ENCODE data around the gene RAB11B.
"Not testable (repeated sequence)": the region's sequence is repeated elsewhere in the genome, so short reads cannot be mapped to it uniquely, and the experiment has no call there.

RAB11B gene

DNA sequence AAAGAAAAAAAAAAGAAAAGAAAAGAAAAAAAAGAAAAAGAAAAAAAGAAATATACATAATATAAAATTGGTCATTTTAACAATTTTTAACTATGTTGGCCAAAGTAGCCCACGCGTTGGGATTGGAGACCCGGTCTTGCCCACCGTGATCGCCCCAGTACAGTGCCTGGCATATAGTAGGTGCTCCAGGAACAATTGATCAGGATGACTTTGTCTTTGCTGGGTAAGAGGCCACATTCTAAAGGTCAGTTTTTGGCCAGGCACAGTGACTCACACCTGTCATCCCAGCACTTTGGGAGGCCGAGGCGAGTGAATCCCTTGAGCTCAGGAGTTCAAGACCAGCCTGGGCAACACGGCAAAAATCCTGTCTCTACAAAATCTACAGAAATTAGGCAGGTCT is 30.0 kb upstream of the RAB11B start:
- Histone ChIP-seq H3K27ac (ENCODE audit: low read depth, low read length) (no peak overlapping the region), H3K9ac (ENCODE audit: low read length) (no peak overlapping the region), H3K27me3 (ENCODE audit: control insufficient read depth, insufficient read depth, low read length) (no peaks in the 10 kb centered on the region), H3K36me3 (ENCODE audit: control insufficient read depth, insufficient read depth, low read length) (no peaks in the 10 kb centered on the region), H3K4me1 (ENCODE audit: control insufficient read depth, insufficient read depth, low read length) (peaks cover 14% of the 10 kb centered on the region), H3K4me3 (ENCODE audit: low read length) (no peak overlapping the region)

DNA sequence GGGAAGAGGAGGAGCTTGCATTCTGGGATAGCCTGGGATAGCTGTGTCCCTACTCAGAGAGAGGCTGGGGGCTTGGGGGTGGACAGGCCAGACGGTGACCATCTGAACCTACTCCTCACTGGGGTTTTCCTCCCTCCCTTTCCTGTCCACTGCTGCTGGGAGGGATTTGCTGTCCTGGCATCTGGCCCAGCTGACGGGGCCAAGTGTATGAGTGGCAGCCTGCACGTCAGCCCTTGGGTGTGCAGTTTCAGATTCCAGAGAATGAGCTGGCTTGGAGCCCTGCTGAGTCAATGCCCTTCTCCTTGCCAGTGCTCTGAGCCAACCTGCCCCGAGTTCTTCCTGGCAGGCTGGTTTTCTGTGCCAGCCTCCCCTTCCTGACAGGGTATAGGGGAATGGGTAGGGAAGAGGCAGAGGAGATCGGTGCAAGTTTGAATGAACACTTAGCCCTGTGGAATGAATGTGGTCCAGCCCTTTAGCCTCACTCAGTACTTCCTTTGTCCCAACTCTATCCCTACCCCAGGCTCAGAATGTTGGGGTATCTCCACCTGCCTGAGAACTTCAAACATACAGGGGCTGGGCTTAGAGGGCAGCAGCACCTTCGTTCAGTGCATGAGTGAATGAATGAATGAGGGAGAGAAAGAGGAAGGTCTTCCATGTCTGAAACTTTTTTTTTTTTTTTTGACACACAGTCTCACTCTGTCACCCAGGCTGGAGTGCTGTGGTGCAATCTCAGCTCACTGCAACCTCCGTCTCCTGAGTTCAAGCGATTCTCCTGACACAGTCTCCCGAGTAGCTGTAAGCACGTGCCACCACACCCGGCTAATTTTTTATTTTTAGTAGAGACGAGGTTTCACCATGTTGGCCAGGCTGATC is 28.0 kb upstream of the RAB11B start:
- Histone ChIP-seq H3K27ac (ENCODE audit: low read depth, low read length) (peak overlapping the region; percentile 87), H3K4me3 (ENCODE audit: low read length) (peak overlapping the region; percentile 44), H3K9ac (ENCODE audit: low read length) (no peak overlapping the region), H3K27me3 (ENCODE audit: control insufficient read depth, insufficient read depth, low read length) (no peaks in the 10 kb centered on the region), H3K36me3 (ENCODE audit: control insufficient read depth, insufficient read depth, low read length) (no peaks in the 10 kb centered on the region), H3K4me1 (ENCODE audit: control insufficient read depth, insufficient read depth, low read length) (peaks cover 22% of the 10 kb centered on the region)

DNA sequence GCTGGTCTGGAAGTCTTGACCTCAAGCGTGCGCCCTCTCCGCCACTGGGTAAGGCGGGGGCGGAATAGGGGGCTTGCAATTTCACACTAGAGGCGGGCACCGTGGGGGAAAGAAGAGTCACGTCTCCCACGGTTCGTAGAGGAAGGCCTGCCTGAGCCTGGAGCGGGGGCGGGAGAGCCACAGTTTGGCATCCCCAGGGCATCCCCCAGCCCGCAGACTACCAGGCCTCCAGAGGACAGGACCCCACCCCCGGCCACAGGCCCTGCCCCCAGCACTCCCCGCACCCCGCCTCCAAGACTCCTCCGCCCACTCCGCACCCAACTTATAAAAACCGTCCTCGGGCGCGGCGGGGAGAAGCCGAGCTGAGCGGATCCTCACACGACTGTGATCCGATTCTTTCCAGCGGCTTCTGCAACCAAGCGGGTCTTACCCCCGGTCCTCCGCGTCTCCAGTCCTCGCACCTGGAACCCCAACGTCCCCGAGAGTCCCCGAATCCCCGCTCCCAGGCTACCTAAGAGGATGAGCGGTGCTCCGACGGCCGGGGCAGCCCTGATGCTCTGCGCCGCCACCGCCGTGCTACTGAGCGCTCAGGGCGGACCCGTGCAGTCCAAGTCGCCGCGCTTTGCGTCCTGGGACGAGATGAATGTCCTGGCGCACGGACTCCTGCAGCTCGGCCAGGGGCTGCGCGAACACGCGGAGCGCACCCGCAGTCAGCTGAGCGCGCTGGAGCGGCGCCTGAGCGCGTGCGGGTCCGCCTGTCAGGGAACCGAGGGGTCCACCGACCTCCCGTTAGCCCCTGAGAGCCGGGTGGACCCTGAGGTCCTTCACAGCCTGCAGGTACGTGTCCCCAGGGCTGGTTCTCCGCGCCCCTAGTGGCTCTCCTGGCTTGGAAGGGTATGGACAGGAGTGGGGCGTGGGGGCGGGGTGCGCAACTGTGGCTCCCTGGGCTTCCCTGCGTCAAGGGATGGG is 26.1 kb upstream of the RAB11B start, which contains the start of gene ANGPTL4:
ANGPTL4 (plus strand) TSS at position 353 of the 969 bp plus-strand sequence; CDS start at position 520, 167 bp downstream.
- Histone ChIP-seq H3K27ac (ENCODE audit: low read depth, low read length) (peak within 1 kb of the TSS; percentile 89), H3K9ac (ENCODE audit: low read length) (peak within 1 kb of the TSS; percentile 49), H3K36me3 (ENCODE audit: control insufficient read depth, insufficient read depth, low read length) (no peaks in the 10 kb centered on the region), H3K4me3 (ENCODE audit: low read length) (peak within 1 kb of the TSS; percentile 89), H3K4me1 (ENCODE audit: control insufficient read depth, insufficient read depth, low read length) (peaks cover 35% of the 10 kb centered on the region), H3K27me3 (ENCODE audit: control insufficient read depth, insufficient read depth, low read length) (no peaks in the 10 kb centered on the region)

DNA sequence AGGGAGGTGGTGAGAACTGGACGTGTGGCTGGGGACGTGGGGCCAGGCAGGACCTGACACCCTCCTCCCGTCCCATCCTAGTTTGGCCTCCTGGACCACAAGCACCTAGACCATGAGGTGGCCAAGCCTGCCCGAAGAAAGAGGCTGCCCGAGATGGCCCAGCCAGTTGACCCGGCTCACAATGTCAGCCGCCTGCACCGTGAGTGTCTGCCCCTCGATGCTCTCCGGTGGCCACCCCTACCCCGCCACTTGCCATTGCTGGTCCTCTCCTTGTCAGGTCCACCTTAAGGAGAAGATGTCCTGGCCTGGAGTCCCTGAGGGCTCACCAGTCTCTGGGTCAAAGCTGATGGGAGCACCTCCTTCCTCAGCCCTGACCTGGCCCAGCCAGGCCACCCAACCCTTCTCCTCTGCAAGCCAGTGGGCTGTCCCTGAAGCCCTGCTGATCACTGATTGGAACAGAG is 24.0 kb upstream of the RAB11B start:
- Histone ChIP-seq H3K36me3 (ENCODE audit: control insufficient read depth, insufficient read depth, low read length) (no peaks in the 10 kb centered on the region), H3K9ac (ENCODE audit: low read length) (no peak overlapping the region), H3K4me3 (ENCODE audit: low read length) (peak overlapping the region; percentile 32), H3K4me1 (ENCODE audit: control insufficient read depth, insufficient read depth, low read length) (peaks cover 35% of the 10 kb centered on the region), H3K27ac (ENCODE audit: low read depth, low read length) (peak overlapping the region; percentile 24), H3K27me3 (ENCODE audit: control insufficient read depth, insufficient read depth, low read length) (no peaks in the 10 kb centered on the region)

DNA sequence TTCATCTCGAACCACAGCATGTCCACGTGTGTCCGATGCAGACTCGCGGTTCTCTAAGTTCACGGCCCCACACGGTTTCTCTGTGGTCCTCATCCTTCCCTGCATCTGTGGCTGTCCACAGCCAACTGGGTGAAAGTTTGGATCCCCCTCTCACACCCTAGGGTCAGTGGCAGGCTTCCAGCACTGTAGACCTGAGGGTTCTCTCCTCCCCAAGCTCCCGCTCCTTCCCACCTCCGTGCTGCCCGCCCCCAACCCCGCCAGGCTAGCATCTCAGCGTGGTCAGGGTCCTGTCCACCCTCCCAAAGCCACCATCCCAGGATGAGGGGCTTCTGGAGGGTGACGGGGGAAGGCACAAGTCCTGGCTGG is 23.2 kb upstream of the RAB11B start:
- H3K36me3 ChIP-seq (ENCODE audit: control insufficient read depth, insufficient read depth, low read length): no peaks in the 10 kb centered on the region
- H3K9ac ChIP-seq (ENCODE audit: low read length): no peak overlapping the region
- H3K27ac ChIP-seq (ENCODE audit: low read depth, low read length): peak overlapping the region; percentile 87
- peaks cover 31% of the 10 kb centered on the region for H3K4me1 ChIP-seq (ENCODE audit: control insufficient read depth, insufficient read depth, low read length)
- H3K4me3 ChIP-seq (ENCODE audit: low read length): peak overlapping the region; percentile 51
- H3K27me3 ChIP-seq (ENCODE audit: control insufficient read depth, insufficient read depth, low read length): no peaks in the 10 kb centered on the region

DNA sequence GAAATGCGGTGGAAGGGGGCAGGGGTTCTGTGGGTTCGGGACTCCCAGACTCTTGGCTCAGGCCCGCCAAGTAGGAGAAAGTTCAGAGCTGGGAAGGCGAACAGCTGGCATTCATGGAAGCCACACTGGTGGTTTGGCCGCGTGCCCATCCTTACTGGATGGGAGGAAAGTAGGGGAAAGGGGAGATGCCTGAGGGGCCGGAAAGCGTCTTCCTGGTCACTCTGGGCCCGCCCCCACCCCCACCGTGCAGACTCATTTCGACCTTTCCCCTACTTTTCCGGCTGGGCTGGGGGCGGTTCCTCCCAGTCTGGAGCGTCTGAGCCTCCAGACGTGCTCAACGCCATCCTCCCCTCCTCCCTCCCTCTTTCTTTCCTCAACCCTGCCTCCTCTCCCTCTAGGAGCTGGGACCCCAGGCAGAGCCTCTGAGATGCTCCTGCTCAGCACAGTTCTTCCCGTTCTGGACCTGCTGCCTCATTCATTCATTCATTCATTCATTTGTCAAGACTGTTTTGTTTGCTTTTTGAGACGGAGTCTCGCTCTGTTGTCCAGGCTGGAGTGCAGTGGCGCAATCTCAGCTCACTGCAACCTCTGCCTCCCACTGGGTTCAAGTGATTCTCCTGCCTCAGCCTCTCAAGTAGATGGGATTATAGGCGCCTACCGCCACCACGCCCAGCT is 22.7 kb upstream of the RAB11B start:
- H3K9ac ChIP-seq (ENCODE audit: low read length): no peak overlapping the region
- H3K36me3 ChIP-seq (ENCODE audit: control insufficient read depth, insufficient read depth, low read length): no peaks in the 10 kb centered on the region
- H3K4me3 ChIP-seq (ENCODE audit: low read length): peak overlapping the region; percentile 51
- H3K4me1 ChIP-seq (ENCODE audit: control insufficient read depth, insufficient read depth, low read length): peaks cover 26% of the 10 kb centered on the region
- H3K27ac ChIP-seq (ENCODE audit: low read depth, low read length): peak overlapping the region; percentile 87
- no peaks in the 10 kb centered on the region for H3K27me3 ChIP-seq (ENCODE audit: control insufficient read depth, insufficient read depth, low read length)

DNA sequence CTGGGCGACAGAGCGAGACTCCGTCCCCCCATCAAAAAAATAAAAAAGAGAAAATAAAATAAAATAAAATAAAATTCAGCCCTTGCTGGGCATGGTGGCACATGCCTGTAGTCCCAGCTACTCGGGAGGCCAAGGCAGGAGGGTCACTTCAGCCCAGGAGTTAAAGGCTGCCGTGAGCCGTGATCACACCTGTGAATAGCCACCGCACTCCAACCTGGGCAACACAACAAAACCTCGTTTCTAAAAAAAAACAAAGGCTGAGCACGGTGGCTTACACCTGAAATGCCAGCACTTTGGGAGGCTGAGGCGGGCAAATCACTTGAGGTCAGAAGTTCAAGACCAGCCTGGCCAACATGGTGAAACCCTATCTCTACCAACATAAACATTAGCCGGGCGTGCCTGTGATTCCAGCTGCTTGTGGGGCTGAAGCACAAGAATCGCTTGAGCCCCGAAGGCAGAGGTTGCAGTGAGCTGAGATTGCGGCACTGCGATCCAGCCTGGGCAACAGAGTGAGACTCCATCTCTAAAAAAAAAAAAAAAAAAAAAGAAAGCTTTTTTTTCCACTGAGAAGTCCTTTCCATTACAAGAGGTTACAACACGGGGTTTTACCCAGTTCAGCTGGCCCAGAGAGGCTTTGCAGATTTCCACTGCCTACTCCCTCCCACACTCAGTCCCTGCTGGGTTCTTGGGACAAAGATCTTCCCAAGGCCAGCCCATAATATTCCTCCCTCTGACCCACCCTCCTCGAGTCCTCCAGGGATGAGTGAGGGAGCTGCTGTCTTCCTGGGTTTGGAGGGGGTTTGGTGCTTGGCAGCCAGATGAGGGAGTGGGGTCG is 19.8 kb upstream of the RAB11B start:
- H3K9ac ChIP-seq (ENCODE audit: low read length): no peak overlapping the region
- peaks cover 20% of the 10 kb centered on the region for H3K4me1 ChIP-seq (ENCODE audit: control insufficient read depth, insufficient read depth, low read length)
- H3K27ac ChIP-seq (ENCODE audit: low read depth, low read length): no peak overlapping the region

DNA sequence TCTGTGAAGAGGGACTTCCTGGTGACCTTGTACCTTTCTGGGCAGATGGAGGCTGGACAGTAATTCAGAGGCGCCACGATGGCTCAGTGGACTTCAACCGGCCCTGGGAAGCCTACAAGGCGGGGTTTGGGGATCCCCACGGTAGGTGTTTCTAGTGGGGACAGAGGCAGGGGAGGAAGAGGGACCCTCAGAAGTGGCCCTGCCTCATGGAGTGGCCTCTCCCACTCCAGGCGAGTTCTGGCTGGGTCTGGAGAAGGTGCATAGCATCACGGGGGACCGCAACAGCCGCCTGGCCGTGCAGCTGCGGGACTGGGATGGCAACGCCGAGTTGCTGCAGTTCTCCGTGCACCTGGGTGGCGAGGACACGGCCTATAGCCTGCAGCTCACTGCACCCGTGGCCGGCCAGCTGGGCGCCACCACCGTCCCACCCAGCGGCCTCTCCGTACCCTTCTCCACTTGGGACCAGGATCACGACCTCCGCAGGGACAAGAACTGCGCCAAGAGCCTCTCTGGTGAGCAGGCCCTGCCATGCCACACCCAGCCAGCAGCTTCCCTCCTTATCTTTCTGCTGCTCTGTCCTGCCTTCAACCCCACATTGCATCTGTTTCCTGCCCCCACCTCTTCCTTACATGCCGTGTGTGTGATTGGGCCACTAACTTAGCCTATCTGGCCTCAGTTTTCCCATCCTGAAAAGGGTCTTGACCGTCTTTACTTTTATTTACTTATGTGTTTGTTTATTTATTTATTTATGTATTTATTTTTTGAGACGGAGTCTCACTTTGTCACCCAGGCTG is 19.0 kb upstream of the RAB11B start:
- Histone ChIP-seq H3K4me3 (ENCODE audit: low read length) (no peak overlapping the region), H3K36me3 (ENCODE audit: control insufficient read depth, insufficient read depth, low read length) (peaks cover 7% of the 10 kb centered on the region), H3K9ac (ENCODE audit: low read length) (no peak overlapping the region), H3K27me3 (ENCODE audit: control insufficient read depth, insufficient read depth, low read length) (no peaks in the 10 kb centered on the region), H3K4me1 (ENCODE audit: control insufficient read depth, insufficient read depth, low read length) (peaks cover 19% of the 10 kb centered on the region), H3K27ac (ENCODE audit: low read depth, low read length) (no peak overlapping the region)

More for the DNA sequence above, 19.8 kb upstream of the RAB11B start:
- H3K27me3 ChIP-seq (ENCODE audit: control insufficient read depth, insufficient read depth, low read length): no peaks in the 10 kb centered on the region
- H3K4me3 ChIP-seq (ENCODE audit: low read length): no peak overlapping the region
- peaks cover 7% of the 10 kb centered on the region for H3K36me3 ChIP-seq (ENCODE audit: control insufficient read depth, insufficient read depth, low read length)

DNA sequence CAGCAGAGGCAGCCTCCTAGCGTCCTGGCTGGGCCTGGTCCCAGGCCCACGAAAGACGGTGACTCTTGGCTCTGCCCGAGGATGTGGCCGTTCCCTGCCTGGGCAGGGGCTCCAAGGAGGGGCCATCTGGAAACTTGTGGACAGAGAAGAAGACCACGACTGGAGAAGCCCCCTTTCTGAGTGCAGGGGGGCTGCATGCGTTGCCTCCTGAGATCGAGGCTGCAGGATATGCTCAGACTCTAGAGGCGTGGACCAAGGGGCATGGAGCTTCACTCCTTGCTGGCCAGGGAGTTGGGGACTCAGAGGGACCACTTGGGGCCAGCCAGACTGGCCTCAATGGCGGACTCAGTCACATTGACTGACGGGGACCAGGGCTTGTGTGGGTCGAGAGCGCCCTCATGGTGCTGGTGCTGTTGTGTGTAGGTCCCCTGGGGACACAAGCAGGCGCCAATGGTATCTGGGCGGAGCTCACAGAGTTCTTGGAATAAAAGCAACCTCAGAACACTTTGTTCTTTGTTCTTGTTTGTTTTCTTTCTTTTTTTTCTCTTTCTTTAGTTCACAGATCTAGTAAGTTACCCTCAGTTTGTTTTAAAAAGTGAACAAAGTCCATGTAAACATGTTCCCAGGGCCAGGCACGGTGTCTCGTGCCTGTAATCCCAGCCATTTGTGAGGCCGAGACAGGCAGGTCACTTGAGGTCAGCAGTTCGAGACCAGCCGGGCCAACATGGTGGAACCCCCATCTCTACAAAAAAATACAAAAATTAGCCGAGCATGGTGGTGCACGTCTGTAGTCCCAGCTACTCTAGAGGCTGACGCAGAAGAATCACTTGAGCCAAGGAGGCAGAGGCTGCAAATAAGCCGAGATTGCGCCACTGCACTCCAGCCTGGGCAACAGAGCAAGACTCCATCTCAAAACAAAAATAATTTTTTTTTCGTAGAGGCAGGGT is 16.0 kb upstream of the RAB11B start:
- Histone ChIP-seq H3K36me3 (ENCODE audit: control insufficient read depth, insufficient read depth, low read length) (peaks cover 9% of the 10 kb centered on the region), H3K27ac (ENCODE audit: low read depth, low read length) (no peak overlapping the region), H3K9ac (ENCODE audit: low read length) (no peak overlapping the region), H3K4me3 (ENCODE audit: low read length) (no peak overlapping the region), H3K4me1 (ENCODE audit: control insufficient read depth, insufficient read depth, low read length) (no peaks in the 10 kb centered on the region), H3K27me3 (ENCODE audit: control insufficient read depth, insufficient read depth, low read length) (no peaks in the 10 kb centered on the region)

DNA sequence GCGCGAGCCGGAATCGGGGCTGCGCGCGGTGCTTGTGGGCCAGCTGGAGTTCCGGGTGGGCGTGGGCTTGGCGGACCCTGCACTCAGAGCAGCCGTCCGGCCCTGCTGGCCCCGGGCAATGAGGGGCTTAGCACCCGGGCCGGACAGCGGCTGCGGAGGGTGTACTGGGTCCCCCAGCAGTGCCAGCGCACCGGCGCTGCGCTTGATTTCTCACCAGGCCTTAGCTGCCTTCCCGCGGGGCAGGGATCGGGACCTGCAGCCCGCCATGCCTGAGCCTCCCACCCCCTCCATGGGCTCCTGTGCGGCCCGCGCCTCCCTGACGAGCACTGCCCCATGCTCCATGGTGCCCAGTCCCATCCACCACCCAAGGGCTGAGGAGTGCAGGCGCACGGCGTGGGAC is 14.4 kb upstream of the RAB11B start:
- not testable (repeated sequence) for H3K36me3 ChIP-seq (ENCODE audit: control insufficient read depth, insufficient read depth, low read length); H3K27me3 ChIP-seq (ENCODE audit: control insufficient read depth, insufficient read depth, low read length); H3K9ac ChIP-seq (ENCODE audit: low read length); H3K4me1 ChIP-seq (ENCODE audit: control insufficient read depth, insufficient read depth, low read length); H3K4me3 ChIP-seq (ENCODE audit: low read length); H3K27ac ChIP-seq (ENCODE audit: low read depth, low read length)

Data from rectal smooth muscle tissue (tissue), 1 donor.